ENCODE results near the gene PAQR7. TPM values are rescaled to one million over a fixed set of nuclear protein-coding genes. Genes with fewer than 3 reads are reported as not detected.
A peak's percentile ranks its signal among the peaks of the same experiment; 100 is the strongest.

Gene PAQR7
- total RNA-seq, 1 experiment from 2014 or later: 13.6 TPM

- Mint-ChIP-seq H3K36me3 (ENCODE audit: insufficient read depth, unreplicated experiment) (peaks cover 42% of the 10 kb centered on the region), H3K9me3 (ENCODE audit: low read depth, unreplicated experiment) (no peaks in the 10 kb centered on the region), H3K4me1 (ENCODE audit: low read depth, unreplicated experiment) (peaks cover 9% of the 10 kb centered on the region), H3K27ac (ENCODE audit: unreplicated experiment) (peak overlapping the region; percentile 62), H3K4me3 (ENCODE audit: low read depth, unreplicated experiment) (peak overlapping the region; percentile 79), H3K27me3 (ENCODE audit: unreplicated experiment) (no peaks in the 10 kb centered on the region)
- peak; percentile 90 for DNase-seq
- BruUV-seq (replicated peaks): no TSS peak
- TF ChIP-seq CTCF (IDR thresholded peaks at IDR 0.05; ENCODE audit: unreplicated experiment): no peak
- intact Hi-C loops (cut with micrococcal nuclease; ENCODE audit: unreplicated experiment): no loop called here
- CTCF ChIA-PET: interaction anchor here (0.6 to 1.5 kb wide), 6 partner anchors 10 to 207 kb away, joined by 3 to 9 read pairs (median 3); partner anchors contain the start of genes PAFAH2 and PDIK1L
Observed at GRCh38 chr1:25904943-25905679, 29.6 kb upstream of the PAQR7 start.

- Mint-ChIP-seq H3K4me3 (ENCODE audit: low read depth, unreplicated experiment) (peak overlapping the region; percentile 79), H3K27me3 (ENCODE audit: unreplicated experiment) (no peaks in the 10 kb centered on the region), H3K9me3 (ENCODE audit: low read depth, unreplicated experiment) (no peaks in the 10 kb centered on the region), H3K36me3 (ENCODE audit: insufficient read depth, unreplicated experiment) (peaks cover 46% of the 10 kb centered on the region), H3K4me1 (ENCODE audit: low read depth, unreplicated experiment) (peaks cover 9% of the 10 kb centered on the region), H3K27ac (ENCODE audit: unreplicated experiment) (peak overlapping the region; percentile 62)
- no peak for DNase-seq
- intact Hi-C loops (cut with micrococcal nuclease; ENCODE audit: unreplicated experiment): no loop called here
- BruUV-seq (replicated peaks): no TSS peak
- CTCF ChIA-PET: interaction anchor here (0.8 to 0.9 kb wide), 2 partner anchors 67 to 94 kb away, joined by 3 read pairs; partner anchors contain the start of gene PAFAH2
- TF ChIP-seq CTCF (IDR thresholded peaks at IDR 0.05; ENCODE audit: unreplicated experiment): no peak
Observed at GRCh38 chr1:25903986-25904385, 28.5 kb upstream of the PAQR7 start.

GRCh38 chr1:25902462-25902861 lies 27.0 kb upstream of the PAQR7 start:
- no peak for TF ChIP-seq CTCF (IDR thresholded peaks at IDR 0.05; ENCODE audit: unreplicated experiment)
- no TSS peak for BruUV-seq (replicated peaks)
- Mint-ChIP-seq H3K27ac (ENCODE audit: unreplicated experiment) (no peak overlapping the region), H3K4me3 (ENCODE audit: low read depth, unreplicated experiment) (no peak overlapping the region), H3K27me3 (ENCODE audit: unreplicated experiment) (no peaks in the 10 kb centered on the region), H3K4me1 (ENCODE audit: low read depth, unreplicated experiment) (peaks cover 9% of the 10 kb centered on the region), H3K36me3 (ENCODE audit: insufficient read depth, unreplicated experiment) (peaks cover 53% of the 10 kb centered on the region), H3K9me3 (ENCODE audit: low read depth, unreplicated experiment) (no peaks in the 10 kb centered on the region)
- CTCF ChIA-PET: no interaction called here
- intact Hi-C loops (cut with micrococcal nuclease; ENCODE audit: unreplicated experiment): no loop called here
- DNase-seq: no peak

GRCh38 chr1:25900219-25900618 lies 24.7 kb upstream of the PAQR7 start:
- no peaks in the 10 kb centered on the region for H3K4me1 Mint-ChIP-seq (ENCODE audit: low read depth, unreplicated experiment)
- intact Hi-C loops (cut with micrococcal nuclease; ENCODE audit: unreplicated experiment): no loop called here
- no peak for DNase-seq
- H3K27ac Mint-ChIP-seq (ENCODE audit: unreplicated experiment): no peak overlapping the region
- no peaks in the 10 kb centered on the region for H3K27me3 Mint-ChIP-seq (ENCODE audit: unreplicated experiment)
- TF ChIP-seq CTCF (IDR thresholded peaks at IDR 0.05; ENCODE audit: unreplicated experiment): no peak
- peaks cover 32% of the 10 kb centered on the region for H3K36me3 Mint-ChIP-seq (ENCODE audit: insufficient read depth, unreplicated experiment)
- H3K9me3 Mint-ChIP-seq (ENCODE audit: low read depth, unreplicated experiment): no peaks in the 10 kb centered on the region
- CTCF ChIA-PET: interaction anchor here (0.7 kb wide), 1 partner anchor 165 kb away, joined by 9 read pairs; no protein-coding TSS in a partner anchor
- no TSS peak for BruUV-seq (replicated peaks)
- H3K4me3 Mint-ChIP-seq (ENCODE audit: low read depth, unreplicated experiment): no peak overlapping the region

Data from Calu3 (cell line).